Ovary (tissue), 3 donors: ENCODE data around the gene RGS3.

Experiments
- POLR2A ChIP-seq: fragments of 450-650 bp; IDR thresholded peaks from one replicate; pipeline ENCODE4 v1.6.1; 2017; ENCODE audit warnings: antibody characterized with exemption, mild to moderate bottlenecking, moderate library complexity
- TF ChIP-seq, protein P1 (sequence below), 3 donors: fragments of 450-650 bp in 2 of 3; fragments of 200-600 bp in 1 of 3; IDR thresholded peaks; one replicate each; pipeline versions ENCODE4 v1.5.1 to v1.8.0; 2016 to 2022; ENCODE audit warnings: antibody characterized with exemption in 3 of 3, mild to moderate bottlenecking in 1 of 3
- donor health status: DM: no; HTN: no; CAD: no.

GRCh38 chr9:113573046-113573958 lies 109.8 kb downstream of the RGS3 start:
- no peak for TF ChIP-seq POLR2A
- TF ChIP-seq, protein P1, sequence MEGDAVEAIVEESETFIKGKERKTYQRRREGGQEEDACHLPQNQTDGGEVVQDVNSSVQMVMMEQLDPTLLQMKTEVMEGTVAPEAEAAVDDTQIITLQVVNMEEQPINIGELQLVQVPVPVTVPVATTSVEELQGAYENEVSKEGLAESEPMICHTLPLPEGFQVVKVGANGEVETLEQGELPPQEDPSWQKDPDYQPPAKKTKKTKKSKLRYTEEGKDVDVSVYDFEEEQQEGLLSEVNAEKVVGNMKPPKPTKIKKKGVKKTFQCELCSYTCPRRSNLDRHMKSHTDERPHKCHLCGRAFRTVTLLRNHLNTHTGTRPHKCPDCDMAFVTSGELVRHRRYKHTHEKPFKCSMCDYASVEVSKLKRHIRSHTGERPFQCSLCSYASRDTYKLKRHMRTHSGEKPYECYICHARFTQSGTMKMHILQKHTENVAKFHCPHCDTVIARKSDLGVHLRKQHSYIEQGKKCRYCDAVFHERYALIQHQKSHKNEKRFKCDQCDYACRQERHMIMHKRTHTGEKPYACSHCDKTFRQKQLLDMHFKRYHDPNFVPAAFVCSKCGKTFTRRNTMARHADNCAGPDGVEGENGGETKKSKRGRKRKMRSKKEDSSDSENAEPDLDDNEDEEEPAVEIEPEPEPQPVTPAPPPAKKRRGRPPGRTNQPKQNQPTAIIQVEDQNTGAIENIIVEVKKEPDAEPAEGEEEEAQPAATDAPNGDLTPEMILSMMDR (IDR thresholded peaks at IDR 0.05): no peak
